Heart right ventricle (tissue), 16 donors: ENCODE measurements around the gene CDC42BPA. TPM values are rescaled to one million over a fixed set of nuclear protein-coding genes. Genes with fewer than 3 reads are reported as not detected.

Experiments used
- ATAC-seq, 8 donors: fragments of 200-7000 bp; cut with Tn5 transposase; one replicate each; pipeline ENCODE4 v1.9.1; 2020; ENCODE audit warnings: mild to moderate bottlenecking in 8 of 8, moderate library complexity in 8 of 8, moderate number of reproducible peaks in 1 of 8
- DNase-seq, 2 donors: peaks; one replicate each; pipeline ENCODE4 v3.0.0-alpha.2; 2020
- H3K27ac ChIP-seq, 10 donors: fragments of 200-600 bp; sonication (generic) in 2 of 10; one replicate each; pipeline versions ENCODE4 v1.5.0 to v1.8.0; 2020 to 2022; ENCODE audit warnings: mild to moderate bottlenecking in 3 of 10
- H3K27me3 ChIP-seq, 7 donors: fragments of 200-600 bp; one replicate each; pipeline ENCODE4 v1.8.0; 2021 to 2022; ENCODE audit warnings: mild to moderate bottlenecking in 2 of 7
- H3K36me3 ChIP-seq, 9 donors: fragments of 200-600 bp; sonication (generic) in 1 of 9; one replicate each; pipeline versions ENCODE4 v1.5.0 to v1.8.0; 2020 to 2022; ENCODE audit warnings: mild to moderate bottlenecking in 2 of 9
- H3K4me1 ChIP-seq, 9 donors: fragments of 200-600 bp; sonication (generic) in 1 of 9; one replicate each; pipeline versions ENCODE4 v1.5.0 to v1.8.0; 2020 to 2022; ENCODE audit warnings: mild to moderate bottlenecking in 4 of 9
- H3K4me3 ChIP-seq, 10 donors: fragments of 200-600 bp; sonication (generic) in 2 of 10; one replicate each; pipeline versions ENCODE4 v1.5.0 to v1.8.0; 2020 to 2022; ENCODE audit warnings: mild to moderate bottlenecking in 7 of 10, moderate library complexity in 2 of 10
- H3K9me3 ChIP-seq, 11 donors: fragments of 200-600 bp in 10 of 11; sonication (generic) in 2 of 11; one replicate each; pipeline versions ENCODE4 v1.5.0 to v1.8.0; 2013 to 2022; ENCODE audit warnings: mild to moderate bottlenecking in 2 of 11, control low read depth in 1 of 11, moderate library complexity in 1 of 11
- WGBS, 2 donors: extraction: QIAGEN DNeasy Blood & Tissue Kit; methylation state at CpG; one replicate each; pipeline ENCODE4 v1.1.7; 2013; ENCODE audit warnings: inconsistent platforms in 1 of 2; 5-methylcytosine and 5-hydroxymethylcytosine counted together
- intact Hi-C, 10 donors: fragments of 100-400 bp; cut with DNase I; formaldehyde crosslinking; loops; one replicate each; pipeline versions ENCODE4 v1.11.1 to v1.14.2; 2022
- polyA plus RNA-seq, 2 donors: library from polyadenylated mRNA; stranded (reverse); fragments of 200-250 nt; gene quantifications; one replicate each; pipeline ENCODE4 v1.2.3, GENCODE V29; 2013
- total RNA-seq, 10 donors: library from RNA; stranded (reverse); fragmentation: NEBNext Ultra II Directional in 3 of 10; extraction: Animal tissue kit (Norgen Biotek cat#: 25700) in 3 of 10; gene quantifications; one replicate each; pipeline versions ENCODE4 v1.2.1 to v1.2.4, GENCODE V29; 2021 to 2023
- TF ChIP-seq, protein P1 (sequence below), 9 donors: fragments of 200-600 bp; sonication (generic) in 2 of 9; IDR thresholded peaks; one replicate each; pipeline versions ENCODE4 v1.5.0 to v1.8.0; 2021 to 2022; ENCODE audit warnings: antibody characterized with exemption in 9 of 9, mild to moderate bottlenecking in 5 of 9, moderate library complexity in 1 of 9
- donor health status: Arrhythmogenic right ventricular cardiomyopathy.
- donor health status: ischemic (EF 13 %, LVEDD 7.1; RV severe dilation, severe dysfunction).
- donor health status: healthy with polysubstance abuse.
- donor health status: DM: no; HTN: yes; CAD: no.
- donor health status: DM: no; HTN: no; CAD: no.
- donor health status: ischemic (EF 25% LVEDD 6.9; RV normal size, moderate dysfunction).
- donor health status: ischemic (EF 25% LVEDD 5.7; RV mildly dilated, moderate dysfunction).
- donor health status: healthy.
- donor health status: DM: yes; HTN: yes; CAD: no.
- donor health status: Ischemic cardiomyopathy.
- donor health status: ischemic (EF 35%, LVEDD 5.7; RV mildly dilated, moderate dysfunction).
- donor health status: nonischemic (EF 11% LVEDD 7.7; RV severe dilation, severe dysfunction).
- donor health status: DM: yes; HTN: yes; CAD: no.
- donor health status: PGD.
- donor health status: ischemic (EF 29% LVEDD 5.4; RV normal size, mild dysfunction).
- donor health status: nonischemic (EF 23%, LVEDD 6.1; RV moderate dilation, normal function).

Gene CDC42BPA
- total and polyA plus RNA-seq, 12 donors: 8.6 to 39.5 (median 31.5) TPM

DNA sequence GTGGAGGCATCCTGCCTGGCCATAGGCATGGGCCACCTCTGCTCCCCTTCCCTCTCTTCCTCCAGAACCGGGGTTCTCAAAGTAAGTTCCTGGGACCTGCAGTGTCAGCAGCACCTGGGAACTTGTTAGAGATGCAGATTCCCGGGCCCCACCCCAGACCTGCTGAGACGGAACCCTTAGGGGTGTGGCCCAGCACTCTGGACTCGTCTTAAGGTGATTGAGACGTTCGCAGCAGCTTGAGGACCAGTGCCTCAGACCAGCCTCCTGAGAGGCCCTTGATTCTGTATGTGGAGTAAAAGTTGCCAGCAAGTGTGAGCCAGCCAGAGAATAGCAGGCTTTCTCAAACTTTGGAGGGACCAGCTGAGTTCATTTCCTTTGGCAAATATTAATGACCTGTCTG lies 364.0 kb downstream of the CDC42BPA start:
- peaks cover 0 to 71% (median 36%) of the 10 kb centered on the region in 9 donors for H3K4me1 ChIP-seq
- no peaks in the 10 kb centered on the region for H3K27me3 ChIP-seq
- 83 to 85% methylated on average over 6 of the region's 6 CpGs for WGBS, 2 donors
- TF ChIP-seq, protein P1, sequence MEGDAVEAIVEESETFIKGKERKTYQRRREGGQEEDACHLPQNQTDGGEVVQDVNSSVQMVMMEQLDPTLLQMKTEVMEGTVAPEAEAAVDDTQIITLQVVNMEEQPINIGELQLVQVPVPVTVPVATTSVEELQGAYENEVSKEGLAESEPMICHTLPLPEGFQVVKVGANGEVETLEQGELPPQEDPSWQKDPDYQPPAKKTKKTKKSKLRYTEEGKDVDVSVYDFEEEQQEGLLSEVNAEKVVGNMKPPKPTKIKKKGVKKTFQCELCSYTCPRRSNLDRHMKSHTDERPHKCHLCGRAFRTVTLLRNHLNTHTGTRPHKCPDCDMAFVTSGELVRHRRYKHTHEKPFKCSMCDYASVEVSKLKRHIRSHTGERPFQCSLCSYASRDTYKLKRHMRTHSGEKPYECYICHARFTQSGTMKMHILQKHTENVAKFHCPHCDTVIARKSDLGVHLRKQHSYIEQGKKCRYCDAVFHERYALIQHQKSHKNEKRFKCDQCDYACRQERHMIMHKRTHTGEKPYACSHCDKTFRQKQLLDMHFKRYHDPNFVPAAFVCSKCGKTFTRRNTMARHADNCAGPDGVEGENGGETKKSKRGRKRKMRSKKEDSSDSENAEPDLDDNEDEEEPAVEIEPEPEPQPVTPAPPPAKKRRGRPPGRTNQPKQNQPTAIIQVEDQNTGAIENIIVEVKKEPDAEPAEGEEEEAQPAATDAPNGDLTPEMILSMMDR (IDR thresholded peaks at IDR 0.05): no peak
- H3K27ac ChIP-seq: peak overlapping the region in 3 of 10 donors; percentile 6 to 46 (median 28)
- intact Hi-C loops: loop anchor here in 1 of 10 donors (5.0 kb wide), 1 partner anchor 37 kb away; no protein-coding TSS in a partner anchor
- peaks cover 0 to 10% (median 0%) of the 10 kb centered on the region in 9 donors for H3K36me3 ChIP-seq
- DNase-seq (no peak), ATAC-seq (no peak)
- no peaks in the 10 kb centered on the region for H3K9me3 ChIP-seq
- H3K4me3 ChIP-seq: no peak overlapping the region

DNA sequence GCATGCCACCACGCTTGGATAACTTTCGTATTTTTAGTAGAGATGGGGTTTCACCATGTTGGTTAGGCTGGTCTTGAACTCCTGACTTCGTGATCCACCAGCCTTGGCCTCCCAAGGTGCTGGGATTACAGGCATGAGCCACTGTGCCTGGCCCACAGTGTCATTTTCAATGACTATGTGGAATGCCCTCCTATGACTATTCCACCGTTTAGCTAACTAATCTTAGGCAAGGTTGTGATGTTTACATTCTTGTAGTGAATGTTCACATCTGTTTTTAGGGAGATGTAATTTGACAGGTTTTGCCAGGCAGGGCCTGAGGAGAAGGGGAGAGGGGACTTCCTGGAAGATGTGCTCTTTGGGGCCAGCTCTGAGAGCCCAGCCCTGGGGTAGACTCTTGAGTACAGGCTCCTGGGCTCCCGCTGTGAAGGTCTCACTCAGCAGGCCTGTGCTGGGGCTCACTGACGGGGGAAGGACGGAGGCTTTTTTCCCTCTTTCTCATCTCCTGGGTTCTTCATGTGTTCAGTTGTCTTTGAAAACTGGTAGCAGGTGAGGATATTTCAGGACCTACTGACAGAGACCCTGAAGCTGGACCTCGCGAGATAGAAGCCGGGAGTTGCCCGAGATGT lies 365.0 kb downstream of the CDC42BPA start:
- 89 to 91% methylated on average over 11 of the region's 11 CpGs for WGBS, 2 donors
- Histone ChIP-seq H3K4me1 (peaks cover 0 to 62% (median 29%) of the 10 kb centered on the region in 9 donors), H3K9me3 (peaks cover 0 to 3% (median 0%) of the 10 kb centered on the region in 11 donors), H3K4me3 (no peak overlapping the region), H3K27ac (peak overlapping the region in 2 of 10 donors; percentile 13 to 59), H3K27me3 (no peaks in the 10 kb centered on the region), H3K36me3 (peaks cover 0 to 11% (median 0%) of the 10 kb centered on the region in 9 donors)
- no peak for DNase-seq
- intact Hi-C loops: loop anchor here in 1 of 10 donors (5.0 kb wide), 1 partner anchor 36 kb away; no protein-coding TSS in a partner anchor
- no peak for ATAC-seq
- TF ChIP-seq, protein P1 (IDR thresholded peaks at IDR 0.05): no peak

DNA sequence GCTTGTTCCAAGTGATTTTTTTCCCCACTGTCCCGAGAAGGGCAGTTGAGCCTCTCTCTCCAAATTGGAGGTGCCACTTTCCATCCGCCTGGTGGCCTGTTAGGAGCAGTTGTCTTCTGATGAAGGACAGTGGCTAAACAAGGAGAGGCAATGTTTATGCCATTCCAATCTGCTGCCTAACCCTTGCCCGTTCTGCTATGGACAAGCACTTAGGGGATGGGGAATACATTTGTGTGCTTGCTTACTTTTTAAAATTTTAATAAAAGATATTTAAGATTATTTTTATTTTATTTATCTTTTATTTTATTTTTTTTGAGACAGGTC lies 366.2 kb downstream of the CDC42BPA start:
- no peaks in the 10 kb centered on the region for H3K27me3 ChIP-seq
- peak overlapping the region in 4 of 10 donors; percentile 9 to 59 (median 44) for H3K27ac ChIP-seq
- TF ChIP-seq, protein P1 (IDR thresholded peaks at IDR 0.05): peak in 1 of 9 donors; percentile 25
- intact Hi-C loops: loop anchor here in 1 of 10 donors (5.0 kb wide), 1 partner anchor 35 kb away; no protein-coding TSS in a partner anchor
- ATAC-seq: peak in 5 of 8 donors; percentile 12 to 70 (median 14)
- H3K4me3 ChIP-seq: no peak overlapping the region
- WGBS, 2 donors: 60 to 73% methylated on average over 3 of the region's 3 CpGs
- DNase-seq: no peak
- peaks cover 0 to 11% (median 0%) of the 10 kb centered on the region in 9 donors for H3K36me3 ChIP-seq
- peaks cover 0 to 10% (median 0%) of the 10 kb centered on the region in 11 donors for H3K9me3 ChIP-seq
- peaks cover 0 to 55% (median 25%) of the 10 kb centered on the region in 9 donors for H3K4me1 ChIP-seq

DNA sequence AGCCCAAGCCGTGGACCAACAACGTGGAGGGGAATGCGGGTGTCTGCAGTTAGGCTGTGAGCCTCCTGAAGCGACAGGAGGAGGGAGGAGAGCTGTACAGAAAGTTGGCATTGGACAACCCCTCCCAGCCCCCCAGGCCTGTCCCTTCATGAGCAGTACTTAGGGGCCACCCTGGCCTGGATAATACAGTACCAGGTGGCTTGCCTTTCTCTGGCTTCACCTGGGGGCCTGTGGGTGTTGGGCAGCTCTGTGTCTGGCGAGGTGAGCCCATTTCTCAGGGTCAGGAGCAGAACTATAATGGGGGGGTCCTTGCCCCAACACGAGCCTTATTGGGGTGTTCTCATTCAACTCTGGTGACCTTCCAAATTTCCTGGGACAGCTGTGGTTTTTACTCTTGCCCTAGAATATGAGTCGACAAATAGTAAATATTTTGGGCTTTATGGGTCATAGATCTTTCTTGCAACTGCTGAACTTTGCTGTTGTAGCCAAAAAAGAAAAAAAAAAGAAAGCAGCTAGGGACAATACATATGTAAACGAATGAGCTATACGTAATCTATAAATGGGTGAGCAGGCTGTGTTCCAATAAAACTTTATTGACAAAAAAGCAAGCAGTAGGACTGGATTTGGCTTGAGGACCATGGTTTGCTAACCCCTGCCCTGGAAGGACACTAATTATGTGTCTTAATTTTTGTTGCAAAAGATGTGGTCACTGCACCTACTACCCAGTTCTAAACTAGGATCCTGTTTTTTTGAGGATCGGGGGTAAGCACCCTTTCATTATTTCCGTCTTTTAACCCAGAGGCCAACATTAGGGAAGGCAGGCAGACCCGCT lies 366.8 kb downstream of the CDC42BPA start:
- H3K9me3 ChIP-seq: peaks cover 0 to 10% (median 0%) of the 10 kb centered on the region in 11 donors
- H3K27me3 ChIP-seq: no peaks in the 10 kb centered on the region
- ATAC-seq: no peak
- intact Hi-C loops: loop anchor here in 1 of 10 donors (5.0 kb wide), 1 partner anchor 34 kb away; no protein-coding TSS in a partner anchor
- H3K36me3 ChIP-seq: peaks cover 0 to 11% (median 0%) of the 10 kb centered on the region in 9 donors
- 84 to 89% methylated on average over 12 of the region's 12 CpGs for WGBS, 2 donors
- no peak for DNase-seq
- no peak overlapping the region for H3K4me3 ChIP-seq
- TF ChIP-seq, protein P1 (IDR thresholded peaks at IDR 0.05): no peak
- H3K27ac ChIP-seq: peak overlapping the region in 5 of 10 donors; percentile 9 to 59 (median 35)
- H3K4me1 ChIP-seq: peaks cover 0 to 61% (median 31%) of the 10 kb centered on the region in 9 donors
